ENCODE data around the gene CD248.

DNA sequence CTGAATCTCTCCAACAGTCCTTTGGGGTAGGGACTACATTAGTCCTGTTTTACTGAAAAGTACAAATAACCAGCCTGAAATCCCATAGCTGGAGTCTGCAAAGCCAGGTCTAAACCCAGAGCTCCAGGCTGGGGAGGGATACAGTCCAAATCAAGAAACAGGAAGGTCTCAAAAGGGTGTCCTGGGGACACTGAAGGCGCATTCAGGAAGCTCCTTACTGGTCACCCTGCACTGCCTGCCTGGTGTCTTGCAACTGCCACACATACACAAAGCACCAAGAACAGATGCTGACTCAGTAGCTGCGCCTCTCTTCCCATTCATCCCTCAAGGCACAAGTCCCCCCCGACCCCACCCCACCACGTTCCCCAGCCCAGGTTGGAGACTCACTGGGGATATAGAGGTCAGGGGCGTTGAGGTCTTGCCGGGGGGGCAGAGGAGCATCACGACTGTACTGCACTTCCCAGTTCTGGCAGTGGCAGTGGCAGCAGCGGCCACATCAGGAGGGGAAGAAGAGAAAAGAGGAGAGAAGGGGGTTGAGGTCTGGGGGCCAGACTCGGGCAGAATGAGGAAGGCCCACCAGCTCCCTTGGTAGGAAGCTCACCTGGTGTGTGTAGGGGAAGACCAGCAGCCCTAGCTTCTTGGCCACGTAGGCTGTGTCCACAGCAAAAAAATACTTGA, 29.5 kb downstream of the CD248 start:
- TF ChIP-seq CTCF (conservative IDR thresholded peaks at IDR 0.05) = no peak
- no peak for TF ChIP-seq ZFX (IDR thresholded peaks at IDR 0.05)

Data from C4-2B (cell line).